ENCODE data around the gene SOX13. TPM values are rescaled to one million over a fixed set of nuclear protein-coding genes. Genes with fewer than 3 reads are reported as not detected.

The SOX13 gene
- total RNA-seq, 1 donor from 2014 or later: 8.2 TPM

- no peak for DNase-seq (ENCODE audit: low read depth)
Observed at GRCh38 chr1:204170494-204171155, 97.7 kb downstream of the SOX13 start.

GRCh38 chr1:204171751-204172178 is 98.8 kb downstream of the SOX13 start:
- no peak overlapping the region for H3K4me3 ChIP-seq (ENCODE audit: low read depth, low read length)
- no peaks in the 10 kb centered on the region for H3K36me3 ChIP-seq (ENCODE audit: control insufficient read depth, insufficient read depth, low read length)
- DNase-seq (ENCODE audit: low read depth): peak; percentile 67
- TF ChIP-seq CTCF (IDR thresholded peaks at IDR 0.05; ENCODE audit: insufficient read depth, low read length, poor library complexity, severe bottlenecking): no peak
- no peaks in the 10 kb centered on the region for H3K27me3 ChIP-seq (ENCODE audit: control insufficient read depth, insufficient read depth, low read length)

More at GRCh38 chr1:204170494-204171155, 97.7 kb downstream of the SOX13 start:
- Histone ChIP-seq H3K4me3 (ENCODE audit: low read depth, low read length) (no peak overlapping the region), H3K27me3 (ENCODE audit: control insufficient read depth, insufficient read depth, low read length) (no peaks in the 10 kb centered on the region), H3K36me3 (ENCODE audit: control insufficient read depth, insufficient read depth, low read length) (no peaks in the 10 kb centered on the region)
- no peak for TF ChIP-seq CTCF (IDR thresholded peaks at IDR 0.05; ENCODE audit: insufficient read depth, low read length, poor library complexity, severe bottlenecking)

- TF ChIP-seq CTCF (IDR thresholded peaks at IDR 0.05; ENCODE audit: insufficient read depth, low read length, poor library complexity, severe bottlenecking): no peak
- Histone ChIP-seq H3K36me3 (ENCODE audit: control insufficient read depth, insufficient read depth, low read length) (no peaks in the 10 kb centered on the region), H3K27me3 (ENCODE audit: control insufficient read depth, insufficient read depth, low read length) (no peaks in the 10 kb centered on the region), H3K4me3 (ENCODE audit: low read depth, low read length) (no peak overlapping the region)
- DNase-seq (ENCODE audit: low read depth): no peak
Observed at GRCh38 chr1:204172404-204173029, 99.6 kb downstream of the SOX13 start.

GRCh38 chr1:204174958-204175357 is 102.0 kb downstream of the SOX13 start:
- H3K27me3 ChIP-seq (ENCODE audit: control insufficient read depth, insufficient read depth, low read length): no peaks in the 10 kb centered on the region
- no peak for TF ChIP-seq CTCF (IDR thresholded peaks at IDR 0.05; ENCODE audit: insufficient read depth, low read length, poor library complexity, severe bottlenecking)
- H3K36me3 ChIP-seq (ENCODE audit: control insufficient read depth, insufficient read depth, low read length): no peaks in the 10 kb centered on the region
- H3K4me3 ChIP-seq (ENCODE audit: low read depth, low read length): no peak overlapping the region
- DNase-seq (ENCODE audit: low read depth): no peak

- no peaks in the 10 kb centered on the region for H3K27me3 ChIP-seq (ENCODE audit: control insufficient read depth, insufficient read depth, low read length)
- DNase-seq (ENCODE audit: low read depth): no peak
- no peaks in the 10 kb centered on the region for H3K36me3 ChIP-seq (ENCODE audit: control insufficient read depth, insufficient read depth, low read length)
- no peak for TF ChIP-seq CTCF (IDR thresholded peaks at IDR 0.05; ENCODE audit: insufficient read depth, low read length, poor library complexity, severe bottlenecking)
- H3K4me3 ChIP-seq (ENCODE audit: low read depth, low read length): no peak overlapping the region
Observed at GRCh38 chr1:204176049-204176448, 103.1 kb downstream of the SOX13 start.

Data from kidney epithelial cell (primary cell).